ENCODE measurements around the gene NFATC3.

The NFATC3 gene

DNA sequence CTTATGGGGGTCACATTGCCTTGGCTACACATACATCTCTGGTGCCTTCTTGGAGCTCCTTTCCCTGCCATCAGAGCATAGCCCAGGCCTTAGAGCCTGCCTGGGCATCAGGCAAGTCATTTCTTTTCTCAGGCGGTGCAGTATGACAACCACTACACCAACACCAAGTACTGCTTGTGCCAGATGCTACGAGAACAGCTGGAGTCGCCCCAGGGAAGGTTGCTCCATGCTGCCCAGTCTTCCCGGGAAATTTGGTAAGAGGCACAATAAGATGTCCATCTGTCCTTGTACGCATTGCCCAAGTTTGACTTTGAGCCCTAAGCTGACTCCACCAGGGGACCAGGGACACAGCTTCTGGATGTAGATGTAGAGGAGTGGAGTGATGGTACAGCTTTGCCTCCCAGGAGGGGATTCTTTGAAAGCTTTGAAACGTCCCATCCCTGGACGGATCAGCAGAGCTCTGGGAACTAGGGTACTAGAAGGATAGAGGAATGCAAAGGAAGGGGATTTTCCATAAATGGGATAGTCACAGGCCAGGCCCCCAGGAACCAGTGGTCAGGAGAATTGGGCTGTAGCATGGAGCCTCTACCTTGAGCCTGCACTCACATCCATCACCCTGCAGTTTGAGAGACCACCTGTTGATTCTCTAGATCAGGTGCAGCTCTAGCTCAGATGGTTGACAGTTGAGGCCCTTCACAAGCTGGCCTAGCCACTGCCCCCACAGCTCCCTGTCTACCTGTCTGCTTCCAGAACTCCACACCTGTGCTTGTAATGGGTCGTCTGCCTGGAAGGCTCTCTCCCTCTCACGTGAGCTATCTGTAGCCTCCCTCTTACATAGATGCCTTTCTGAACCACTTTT is 11.0 kb upstream of the NFATC3 start:
- DNase-seq = no peak

DNA sequence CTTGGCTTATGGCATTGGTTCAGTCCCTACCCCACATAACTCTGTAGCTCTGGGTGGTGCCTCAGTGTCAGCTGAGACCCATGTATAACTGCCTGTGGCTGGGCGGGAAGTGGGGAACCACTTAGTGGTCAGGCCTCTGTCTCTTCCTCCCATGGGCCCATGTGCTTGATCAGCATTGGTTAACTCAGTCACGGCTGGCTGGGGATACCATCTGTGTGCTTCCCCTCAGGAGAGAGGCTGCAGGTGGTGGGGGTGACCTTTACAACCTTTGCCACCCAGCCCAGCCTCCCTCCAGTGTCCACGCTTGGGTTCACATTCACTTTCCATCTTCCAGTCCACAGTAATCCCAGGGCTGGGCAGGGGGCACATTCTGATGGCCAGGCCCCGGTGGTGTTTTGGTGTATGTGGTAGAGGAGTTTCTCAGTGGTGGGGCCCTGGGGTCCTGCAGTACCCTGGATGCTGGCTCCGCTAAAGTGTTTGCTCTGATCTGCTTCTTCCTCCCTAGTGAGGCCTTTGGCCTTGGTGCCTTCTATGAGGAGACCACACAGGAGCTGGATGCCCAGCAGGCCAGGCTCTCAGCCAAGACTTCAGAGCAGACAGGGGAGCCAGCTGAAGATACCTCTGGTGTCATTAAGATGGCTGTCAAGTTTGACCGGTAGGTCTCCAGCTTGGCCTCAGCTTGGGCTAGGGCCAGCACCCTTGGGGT is 10.2 kb upstream of the NFATC3 start:
- DNase-seq = no peak

DNA sequence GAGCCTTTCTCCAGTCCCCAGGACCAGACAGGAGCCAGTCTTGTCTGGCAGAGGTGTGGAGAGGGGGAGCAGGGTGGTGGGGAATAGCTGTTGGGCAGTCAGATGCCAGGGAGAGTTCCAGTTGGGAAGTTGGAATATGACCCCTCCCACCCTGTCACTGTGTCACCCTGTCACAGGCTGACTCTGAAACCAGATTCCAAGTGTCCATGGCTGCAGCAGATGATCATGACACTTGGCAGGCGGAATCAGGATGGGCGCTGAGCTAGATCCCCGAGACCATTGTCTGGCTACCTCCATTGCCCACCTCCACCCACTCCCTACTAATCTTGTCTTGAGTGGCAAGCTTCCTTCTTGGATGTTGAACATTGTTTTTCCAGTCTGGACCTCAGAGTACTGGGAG is 9.2 kb upstream of the NFATC3 start:
- DNase-seq = no peak

DNA sequence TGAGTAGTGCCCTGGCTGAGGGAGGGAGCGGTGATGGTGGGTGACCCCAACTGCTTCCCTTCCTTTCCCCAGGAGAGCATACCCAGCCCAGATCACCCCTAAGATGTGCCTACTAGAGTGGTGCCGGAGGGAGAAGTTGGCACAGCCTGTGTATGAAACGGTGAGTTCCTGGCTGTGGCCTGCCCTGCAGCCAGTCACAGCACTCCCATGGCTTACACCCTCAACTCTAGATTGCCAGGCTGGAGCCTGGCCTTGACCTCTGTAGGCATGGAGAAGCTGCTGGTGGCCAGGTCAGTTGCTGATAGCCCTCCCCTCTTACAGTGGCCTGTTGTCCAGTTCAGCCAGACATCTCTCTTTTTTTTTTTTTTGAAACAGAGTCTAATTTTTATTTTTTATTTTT is 8.6 kb upstream of the NFATC3 start:
- DNase-seq = no peak

GRCh38 chr16:68077866-68078700 is 7.1 kb upstream of the NFATC3 start:
- DNase-seq = no peak

DNA sequence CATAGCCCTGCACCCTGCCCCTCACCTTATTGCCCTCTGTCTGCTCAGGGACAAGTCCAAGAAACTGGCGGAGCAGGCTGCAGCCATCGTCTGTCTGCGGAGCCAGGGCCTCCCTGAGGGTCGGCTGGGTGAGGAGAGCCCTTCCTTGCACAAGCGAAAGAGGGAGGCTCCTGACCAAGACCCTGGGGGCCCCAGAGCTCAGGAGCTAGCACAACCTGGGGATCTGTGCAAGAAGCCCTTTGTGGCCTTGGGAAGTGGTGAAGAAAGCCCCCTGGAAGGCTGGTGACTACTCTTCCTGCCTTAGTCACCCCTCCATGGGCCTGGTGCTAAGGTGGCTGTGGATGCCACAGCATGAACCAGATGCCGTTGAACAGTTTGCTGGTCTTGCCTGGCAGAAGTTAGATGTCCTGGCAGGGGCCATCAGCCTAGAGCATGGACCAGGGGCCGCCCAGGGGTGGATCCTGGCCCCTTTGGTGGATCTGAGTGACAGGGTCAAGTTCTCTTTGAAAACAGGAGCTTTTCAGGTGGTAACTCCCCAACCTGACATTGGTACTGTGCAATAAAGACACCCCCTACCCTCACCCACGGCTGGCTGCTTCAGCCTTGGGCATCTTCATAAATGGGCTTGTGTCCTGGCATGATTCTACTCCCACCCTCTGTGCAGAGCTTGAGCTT is 6.3 kb upstream of the NFATC3 start:
- DNase-seq = no peak

DNA sequence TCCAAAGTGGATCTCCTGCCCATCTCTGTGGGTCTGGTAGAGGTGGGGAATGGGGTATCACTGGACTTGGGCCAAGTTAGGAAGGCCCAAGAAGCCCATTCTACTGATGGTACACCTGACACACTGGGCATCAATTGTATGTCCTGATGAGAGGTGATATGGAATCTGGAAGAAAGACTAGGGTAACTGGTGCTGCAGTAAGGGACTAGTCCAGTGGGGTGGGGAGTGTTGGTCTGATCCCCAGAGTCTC is 5.9 kb upstream of the NFATC3 start:
- DNase-seq = no peak

GRCh38 chr16:68079626-68080344 is 5.4 kb upstream of the NFATC3 start:
- no peak for DNase-seq

GRCh38 chr16:68081861-68082628 is 3.1 kb upstream of the NFATC3 start:
- DNase-seq = no peak

- DNase-seq = no peak
Observed at GRCh38 chr16:68082629-68083238, 2.4 kb upstream of the NFATC3 start.

GRCh38 chr16:68083239-68083781 is 1.9 kb upstream of the NFATC3 start:
- DNase-seq = no peak

GRCh38 chr16:68083861-68084503 is 1.2 kb upstream of the NFATC3 start:
- no peak for DNase-seq

DNA sequence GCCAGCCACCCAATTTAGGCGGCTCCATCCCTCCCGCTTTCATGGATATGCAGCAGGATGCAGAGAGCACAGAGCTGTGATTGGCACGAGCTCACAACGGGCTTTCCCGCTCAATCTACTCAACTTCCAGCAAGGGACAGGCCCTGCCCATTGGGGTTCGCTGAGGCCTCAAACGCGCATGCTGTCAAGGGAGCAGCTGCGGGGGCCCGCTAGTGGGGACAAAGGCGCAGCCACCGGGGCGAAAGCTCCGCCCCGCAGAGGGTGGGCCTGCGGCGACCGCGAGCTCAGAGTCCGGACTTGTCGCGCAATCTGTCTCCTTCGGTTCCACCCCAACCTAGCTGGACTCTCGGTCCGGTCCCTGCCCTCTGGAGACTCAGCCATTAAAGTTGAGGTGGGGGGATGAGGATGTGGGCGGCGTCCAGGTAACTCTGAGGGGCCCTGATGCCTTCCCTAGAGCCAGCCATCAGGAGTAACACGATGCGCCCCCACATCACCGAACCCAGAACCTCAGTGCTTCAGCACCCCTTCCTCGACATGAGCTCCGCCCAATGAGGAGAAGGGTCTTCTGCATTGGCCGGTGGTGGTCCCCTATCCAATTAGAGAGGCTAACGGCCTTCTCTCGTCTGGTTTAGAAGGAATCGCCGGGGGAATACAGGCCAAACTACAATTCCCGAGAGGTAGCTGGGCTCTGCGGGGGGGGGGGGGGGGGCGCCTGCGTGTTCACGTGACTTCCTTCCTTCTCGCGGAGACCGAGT is 489 bp upstream of the NFATC3 start:
- peak; percentile 82 for DNase-seq

GRCh38 chr16:68086336-68086841 is 1.2 kb downstream of the NFATC3 start:
- peak; percentile 41 for DNase-seq

GRCh38 chr16:68086860-68087268 is 1.7 kb downstream of the NFATC3 start:
- DNase-seq = no peak

DNA sequence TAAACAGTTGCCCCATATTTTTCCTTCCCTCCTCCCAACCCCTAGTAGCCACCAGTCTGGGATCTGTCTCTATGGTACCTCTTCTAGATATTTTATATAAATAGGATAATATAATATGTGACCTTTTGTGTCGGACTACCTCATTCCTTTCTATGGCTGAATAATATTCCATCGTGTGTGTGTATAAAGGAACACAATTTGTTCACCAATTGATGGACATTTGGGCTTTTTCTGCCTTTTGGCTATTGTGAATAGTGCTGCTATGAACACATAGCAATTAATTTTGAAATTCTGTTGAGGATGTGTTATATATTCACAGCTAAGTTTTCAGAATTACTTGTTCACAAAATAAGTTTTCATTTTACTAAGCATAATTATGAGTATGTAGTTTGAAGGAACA is 2.5 kb downstream of the NFATC3 start:
- DNase-seq = no peak

DNA sequence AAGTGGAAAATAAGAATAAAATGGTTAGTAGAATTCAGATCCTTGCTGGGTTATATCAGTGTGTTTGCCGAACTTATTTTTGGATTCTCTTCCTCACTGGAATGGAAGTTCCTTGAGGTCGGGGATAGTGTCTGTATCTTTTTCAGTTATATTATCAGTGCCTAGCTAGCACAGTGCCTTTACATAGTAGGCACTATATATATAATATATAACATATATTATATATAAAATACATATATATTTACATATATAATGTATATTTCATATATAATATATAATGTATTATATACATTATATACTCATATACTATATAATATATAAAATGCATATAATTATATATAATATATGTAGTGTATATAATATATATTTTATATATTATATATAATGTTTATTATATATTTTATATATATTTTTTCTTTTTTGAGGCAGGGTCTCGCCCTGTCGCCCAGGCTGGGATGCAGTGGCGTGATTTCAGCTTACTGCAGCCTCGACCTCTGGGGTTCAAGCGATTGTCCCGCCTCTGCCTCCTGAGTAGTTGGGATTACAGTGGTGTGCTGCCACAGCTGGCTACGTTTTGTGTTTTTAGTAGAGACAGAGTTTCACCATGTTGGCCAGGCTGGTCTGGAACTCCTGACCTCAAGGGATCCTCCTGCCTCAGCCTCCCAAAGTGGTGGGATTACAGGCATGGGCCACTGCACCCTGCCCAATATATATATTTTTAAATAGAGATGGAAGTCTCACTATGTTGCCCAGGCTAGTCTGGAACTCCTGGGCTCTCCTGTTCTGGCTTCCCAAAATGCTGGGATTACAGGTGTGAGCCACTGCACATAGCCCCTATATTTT is 3.2 kb downstream of the NFATC3 start:
- no peak for DNase-seq

- no peak for DNase-seq
Observed at GRCh38 chr16:68089067-68089466, 3.9 kb downstream of the NFATC3 start.
